ENCODE measurements around the gene CNTN1. TPM values are rescaled to one million over a fixed set of nuclear protein-coding genes. Genes with fewer than 3 reads are reported as not detected.

CNTN1 gene
- total and polyA plus RNA-seq, 2 of the 13 experiments (the other 11 are each of a cell fraction or from before 2014, with no cell fraction given): 0.01 to 0.07 TPM

DNA sequence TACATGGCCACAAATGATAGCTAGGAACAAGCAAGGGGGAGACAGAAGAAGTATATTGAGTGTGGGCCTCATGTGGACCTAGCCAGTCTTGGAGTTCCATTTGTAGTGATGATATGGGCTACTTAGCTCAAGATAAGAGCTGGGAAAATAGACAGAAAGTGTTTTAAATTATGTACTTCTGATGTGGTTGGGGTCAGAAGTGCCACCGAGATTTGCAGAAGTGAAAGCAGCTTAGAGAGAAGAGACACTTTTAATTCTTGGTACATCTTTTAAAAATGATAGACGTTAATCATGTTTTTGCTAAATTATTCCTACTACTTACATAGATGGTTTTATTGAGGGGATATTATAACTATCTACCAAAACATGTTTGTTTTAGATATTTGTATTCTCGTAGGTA lies 297.5 kb downstream of the CNTN1 start (continued):
- TF ChIP-seq, protein P1, sequence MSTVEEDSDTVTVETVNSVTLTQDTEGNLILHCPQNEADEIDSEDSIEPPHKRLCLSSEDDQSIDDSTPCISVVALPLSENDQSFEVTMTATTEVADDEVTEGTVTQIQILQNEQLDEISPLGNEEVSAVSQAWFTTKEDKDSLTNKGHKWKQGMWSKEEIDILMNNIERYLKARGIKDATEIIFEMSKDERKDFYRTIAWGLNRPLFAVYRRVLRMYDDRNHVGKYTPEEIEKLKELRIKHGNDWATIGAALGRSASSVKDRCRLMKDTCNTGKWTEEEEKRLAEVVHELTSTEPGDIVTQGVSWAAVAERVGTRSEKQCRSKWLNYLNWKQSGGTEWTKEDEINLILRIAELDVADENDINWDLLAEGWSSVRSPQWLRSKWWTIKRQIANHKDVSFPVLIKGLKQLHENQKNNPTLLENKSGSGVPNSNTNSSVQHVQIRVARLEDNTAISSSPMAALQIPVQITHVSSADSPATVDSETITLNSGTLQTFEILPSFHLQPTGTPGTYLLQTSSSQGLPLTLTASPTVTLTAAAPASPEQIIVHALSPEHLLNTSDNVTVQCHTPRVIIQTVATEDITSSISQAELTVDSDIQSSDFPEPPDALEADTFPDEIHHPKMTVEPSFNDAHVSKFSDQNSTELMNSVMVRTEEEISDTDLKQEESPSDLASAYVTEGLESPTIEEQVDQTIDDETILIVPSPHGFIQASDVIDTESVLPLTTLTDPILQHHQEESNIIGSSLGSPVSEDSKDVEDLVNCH (CRISPR knock-in tag; IDR thresholded peaks at IDR 0.05): no peak
- TF ChIP-seq MED1 (CRISPR knock-in tag; IDR thresholded peaks at IDR 0.05): no peak

DNA sequence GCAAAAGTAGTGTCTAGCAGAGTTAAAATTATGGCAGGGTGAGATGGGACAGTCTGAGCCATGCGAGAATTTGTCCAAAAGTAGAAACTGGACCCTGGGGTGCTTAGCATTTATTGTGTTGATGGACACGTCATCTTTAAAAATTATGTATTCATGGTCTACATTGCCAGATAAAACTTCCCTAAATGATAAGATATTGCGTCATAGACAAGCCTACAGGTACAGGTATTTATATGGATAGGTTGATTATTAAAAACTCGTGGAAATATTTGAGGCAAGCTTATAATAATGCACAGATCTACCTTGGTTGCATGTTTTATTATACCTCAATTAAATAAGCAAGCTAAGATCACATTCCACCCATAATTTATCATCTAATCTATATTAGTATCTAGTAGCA lies 299.9 kb downstream of the CNTN1 start:
- Histone ChIP-seq H3K4me2 (ENCODE audit: low read depth, low read length) (no peak overlapping the region), H3K27ac (ENCODE audit: extremely low read length, insufficient read depth, low read length) (no peak overlapping the region), H3K36me3 (replicated peaks in 1 of 2; ENCODE audit: control insufficient read depth in 1 of 2, insufficient read depth in 2 of 2, low read length in 2 of 2) (no peaks in the 10 kb centered on the region), H3K79me2 (ENCODE audit: insufficient read depth, low read length) (no peaks in the 10 kb centered on the region), H4K20me1 (ENCODE audit: insufficient read depth, low read length) (no peaks in the 10 kb centered on the region), H2AFZ (ENCODE audit: low read length) (no peak overlapping the region), H3K4me3 (replicated peaks in 1 of 3; ENCODE audit: insufficient read depth in 1 of 3, low read depth in 2 of 3, low read length in 3 of 3) (no peak overlapping the region), H3K4me1 (ENCODE audit: insufficient read depth, low read length) (no peaks in the 10 kb centered on the region), H3K9ac (ENCODE audit: insufficient read depth, low read depth, low read length) (no peak overlapping the region), H3K27me3 (ENCODE audit: control insufficient read depth in 1 of 2, insufficient read depth in 2 of 2, low read length in 2 of 2) (no peaks in the 10 kb centered on the region), H3K9me3 (ENCODE audit: low read length) (no peaks in the 10 kb centered on the region)
- BruUV-seq (replicated peaks): no TSS peak
- ATAC-seq: no peak
- CTCF ChIA-PET (ENCODE audit: low intra/inter-chr PET ratio, low total read pairs): no interaction called here
- WGBS (ENCODE audit: low lambda C conversion rate): 1% methylated on average over 4 of the region's 4 CpGs
- DNase-seq (ENCODE audit: low spot score): no peak
- POLR2A ChIA-PET: no interaction called here
- no peak for FAIRE-seq
- in situ Hi-C loops (cut with HindIII; ENCODE audit: extremely low pct_ligation_motif_present, low pct_unique_long_range_greater_than_20kb): no loop called here
- TF ChIP-seq CEBPB (IDR thresholded peaks at IDR 0.05; ENCODE audit: borderline replicate concordance, low read depth, low read length): peak; percentile 40; the same call in 1 of the 2 replicates
- TF ChIP-seq ATF7 (IDR thresholded peaks at IDR 0.05): peak; percentile 53
- TF ChIP-seq ATF7 (CRISPR knock-in tag; IDR thresholded peaks at IDR 0.05): no peak
- TF ChIP-seq RORA (CRISPR knock-in tag; IDR thresholded peaks at IDR 0.05): no peak
- intact Hi-C loops (cut with micrococcal nuclease; ENCODE audit: unreplicated experiment): no loop called here

All from HepG2 (cell line).